ENCODE measurements around the gene ZNF678.

ZNF678 gene

DNA sequence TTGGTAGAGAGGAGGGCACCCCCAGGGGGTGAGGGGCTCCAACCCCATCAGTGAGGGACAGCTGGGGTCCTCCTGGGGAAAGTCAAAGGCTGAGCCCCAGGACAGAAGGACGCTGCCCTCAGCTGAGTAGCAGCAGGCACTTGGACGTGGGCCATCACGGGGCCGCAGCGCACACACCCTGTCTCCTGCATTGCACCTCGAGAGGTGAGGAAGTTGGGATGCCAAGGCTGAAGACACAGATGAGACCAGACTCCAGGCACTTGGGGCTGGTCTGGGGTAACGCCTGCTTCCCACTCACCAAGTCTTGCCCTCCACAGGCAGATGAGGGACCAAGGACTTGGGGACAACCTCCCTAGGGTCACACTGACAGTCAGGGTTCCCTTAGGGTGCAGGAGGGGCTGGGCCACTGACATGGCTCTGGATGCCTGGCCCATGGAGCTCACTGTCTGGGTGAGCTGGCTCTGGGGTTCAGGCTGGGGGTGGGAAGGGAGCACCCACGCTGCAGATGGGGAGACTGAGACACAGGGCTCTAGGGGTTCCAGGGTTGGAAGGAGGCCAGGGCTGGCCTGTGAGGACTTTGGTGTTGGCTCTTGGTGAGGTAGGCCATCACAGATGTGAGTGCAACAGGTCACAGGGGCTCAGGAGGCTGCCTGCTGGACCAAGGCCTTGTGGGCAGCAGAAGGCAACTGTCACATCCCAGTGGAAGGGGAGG lies 16.6 kb upstream of the ZNF678 start:
- ATAC-seq = no peak
- TF ChIP-seq TCF4 (CRISPR knock-in tag; IDR thresholded peaks at IDR 0.05; ENCODE audit: borderline replicate concordance) (no peak), RARB (CRISPR knock-in tag; IDR thresholded peaks at IDR 0.05) (no peak), PPARA (CRISPR knock-in tag; IDR thresholded peaks at IDR 0.05; ENCODE audit: borderline replicate concordance) (no peak), TOX (CRISPR knock-in tag; IDR thresholded peaks at IDR 0.05; ENCODE audit: borderline replicate concordance) (no peak)

DNA sequence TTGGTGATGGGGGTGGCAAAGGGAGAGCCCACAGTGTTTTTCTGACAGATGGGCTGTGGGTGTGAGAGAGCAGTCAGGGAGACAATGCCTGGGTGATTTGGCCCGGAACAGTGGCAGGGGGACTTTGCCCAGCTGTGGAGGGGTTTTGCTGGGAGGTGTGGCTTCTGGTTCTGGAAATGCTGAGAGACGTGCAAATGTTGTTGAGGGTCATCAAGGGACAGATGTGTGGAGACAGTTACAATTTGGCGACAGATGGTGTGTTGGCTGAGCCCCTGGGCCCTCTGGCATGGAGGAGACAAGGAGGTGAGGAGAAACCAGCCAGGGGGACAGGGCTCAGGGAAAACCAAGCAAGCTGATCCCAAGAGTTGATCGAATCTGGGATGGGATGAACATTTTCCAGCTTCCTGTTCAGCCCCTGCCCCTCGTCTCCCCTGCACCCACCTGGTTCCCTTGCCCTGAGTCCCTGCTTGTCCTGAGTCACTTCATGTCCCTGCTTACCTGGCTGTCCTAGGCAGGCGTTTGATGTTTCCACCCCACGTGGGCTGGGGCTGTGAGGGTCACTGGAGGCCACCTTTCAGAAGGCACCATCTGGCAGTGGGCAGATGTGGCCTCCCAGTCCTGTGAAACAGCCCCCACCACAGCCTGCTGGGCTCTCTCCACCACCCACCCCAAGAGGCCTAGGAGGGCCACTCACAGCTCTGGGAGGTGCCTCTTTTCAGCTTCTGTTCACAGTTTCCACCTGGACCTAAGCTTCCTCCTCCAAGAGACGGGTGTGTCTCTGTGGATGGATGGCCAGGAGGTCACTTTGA lies 15.8 kb upstream of the ZNF678 start:
- no peak for ATAC-seq

DNA sequence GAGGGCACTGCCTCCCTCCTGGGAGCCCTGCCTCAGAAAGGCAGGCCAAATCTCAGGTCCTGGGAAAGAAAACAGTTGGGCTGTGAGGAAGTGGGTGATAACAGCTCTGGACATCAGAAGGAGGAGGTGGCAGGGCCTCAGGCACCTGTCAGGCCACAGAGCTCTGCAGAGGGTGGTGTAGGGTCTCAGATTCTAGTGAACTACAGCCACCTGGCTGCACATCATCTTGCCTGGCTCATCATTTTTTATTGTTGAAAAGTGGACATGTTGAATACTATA lies 15.3 kb upstream of the ZNF678 start:
- TF ChIP-seq ISL1 (CRISPR knock-in tag; IDR thresholded peaks at IDR 0.05) = no peak
- no peak for ATAC-seq

More for the DNA sequence above, 15.8 kb upstream of the ZNF678 start:
- TF ChIP-seq ZFP30 (CRISPR knock-in tag; IDR thresholded peaks at IDR 0.05) (no peak), BACH2 (CRISPR knock-in tag; IDR thresholded peaks at IDR 0.05; ENCODE audit: borderline replicate concordance) (no peak), ARNTL (CRISPR knock-in tag; IDR thresholded peaks at IDR 0.05; ENCODE audit: borderline replicate concordance, low read depth) (no peak)
- TF ChIP-seq, protein P1, sequence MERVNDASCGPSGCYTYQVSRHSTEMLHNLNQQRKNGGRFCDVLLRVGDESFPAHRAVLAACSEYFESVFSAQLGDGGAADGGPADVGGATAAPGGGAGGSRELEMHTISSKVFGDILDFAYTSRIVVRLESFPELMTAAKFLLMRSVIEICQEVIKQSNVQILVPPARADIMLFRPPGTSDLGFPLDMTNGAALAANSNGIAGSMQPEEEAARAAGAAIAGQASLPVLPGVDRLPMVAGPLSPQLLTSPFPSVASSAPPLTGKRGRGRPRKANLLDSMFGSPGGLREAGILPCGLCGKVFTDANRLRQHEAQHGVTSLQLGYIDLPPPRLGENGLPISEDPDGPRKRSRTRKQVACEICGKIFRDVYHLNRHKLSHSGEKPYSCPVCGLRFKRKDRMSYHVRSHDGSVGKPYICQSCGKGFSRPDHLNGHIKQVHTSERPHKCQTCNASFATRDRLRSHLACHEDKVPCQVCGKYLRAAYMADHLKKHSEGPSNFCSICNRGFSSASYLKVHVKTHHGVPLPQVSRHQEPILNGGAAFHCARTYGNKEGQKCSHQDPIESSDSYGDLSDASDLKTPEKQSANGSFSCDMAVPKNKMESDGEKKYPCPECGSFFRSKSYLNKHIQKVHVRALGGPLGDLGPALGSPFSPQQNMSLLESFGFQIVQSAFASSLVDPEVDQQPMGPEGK (CRISPR knock-in tag; IDR thresholded peaks at IDR 0.05; ENCODE audit: borderline replicate concordance) = no peak

DNA sequence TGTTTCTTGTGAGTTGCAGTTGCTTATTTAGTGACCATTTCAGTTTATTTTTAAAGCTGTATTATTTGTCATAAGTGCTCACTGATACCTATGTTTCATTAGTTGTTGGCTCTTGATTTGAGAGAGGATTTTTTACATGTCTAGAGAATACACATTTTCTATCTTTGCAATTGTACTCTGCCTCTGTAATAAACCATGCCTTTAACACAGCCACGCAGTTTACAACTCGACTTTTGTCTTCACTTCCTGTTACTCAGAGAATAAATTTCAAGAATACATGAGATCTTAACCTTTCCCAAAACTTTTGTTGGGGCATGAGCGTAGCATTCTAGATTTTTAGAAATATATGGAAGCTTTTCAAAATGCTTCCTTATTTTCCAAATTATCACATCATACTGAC lies 14.9 kb upstream of the ZNF678 start:
- no peak for ATAC-seq
- TF ChIP-seq, protein P2, sequence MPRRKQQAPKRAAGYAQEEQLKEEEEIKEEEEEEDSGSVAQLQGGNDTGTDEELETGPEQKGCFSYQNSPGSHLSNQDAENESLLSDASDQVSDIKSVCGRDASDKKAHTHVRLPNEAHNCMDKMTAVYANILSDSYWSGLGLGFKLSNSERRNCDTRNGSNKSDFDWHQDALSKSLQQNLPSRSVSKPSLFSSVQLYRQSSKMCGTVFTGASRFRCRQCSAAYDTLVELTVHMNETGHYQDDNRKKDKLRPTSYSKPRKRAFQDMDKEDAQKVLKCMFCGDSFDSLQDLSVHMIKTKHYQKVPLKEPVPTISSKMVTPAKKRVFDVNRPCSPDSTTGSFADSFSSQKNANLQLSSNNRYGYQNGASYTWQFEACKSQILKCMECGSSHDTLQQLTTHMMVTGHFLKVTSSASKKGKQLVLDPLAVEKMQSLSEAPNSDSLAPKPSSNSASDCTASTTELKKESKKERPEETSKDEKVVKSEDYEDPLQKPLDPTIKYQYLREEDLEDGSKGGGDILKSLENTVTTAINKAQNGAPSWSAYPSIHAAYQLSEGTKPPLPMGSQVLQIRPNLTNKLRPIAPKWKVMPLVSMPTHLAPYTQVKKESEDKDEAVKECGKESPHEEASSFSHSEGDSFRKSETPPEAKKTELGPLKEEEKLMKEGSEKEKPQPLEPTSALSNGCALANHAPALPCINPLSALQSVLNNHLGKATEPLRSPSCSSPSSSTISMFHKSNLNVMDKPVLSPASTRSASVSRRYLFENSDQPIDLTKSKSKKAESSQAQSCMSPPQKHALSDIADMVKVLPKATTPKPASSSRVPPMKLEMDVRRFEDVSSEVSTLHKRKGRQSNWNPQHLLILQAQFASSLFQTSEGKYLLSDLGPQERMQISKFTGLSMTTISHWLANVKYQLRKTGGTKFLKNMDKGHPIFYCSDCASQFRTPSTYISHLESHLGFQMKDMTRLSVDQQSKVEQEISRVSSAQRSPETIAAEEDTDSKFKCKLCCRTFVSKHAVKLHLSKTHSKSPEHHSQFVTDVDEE (CRISPR knock-in tag; IDR thresholded peaks at IDR 0.05) = no peak
- TF ChIP-seq ZFP3 (CRISPR knock-in tag; IDR thresholded peaks at IDR 0.05) (no peak), ISL1 (CRISPR knock-in tag; IDR thresholded peaks at IDR 0.05) (no peak), PPARA (CRISPR knock-in tag; IDR thresholded peaks at IDR 0.05; ENCODE audit: borderline replicate concordance) (no peak), SNAI2 (CRISPR knock-in tag; IDR thresholded peaks at IDR 0.05) (no peak), ZNF8 (CRISPR knock-in tag; IDR thresholded peaks at IDR 0.05) (no peak), ZNF565 (CRISPR knock-in tag; conservative IDR thresholded peaks at IDR 0.05; ENCODE audit: low read depth) (no peak)
- TF ChIP-seq, protein P3, sequence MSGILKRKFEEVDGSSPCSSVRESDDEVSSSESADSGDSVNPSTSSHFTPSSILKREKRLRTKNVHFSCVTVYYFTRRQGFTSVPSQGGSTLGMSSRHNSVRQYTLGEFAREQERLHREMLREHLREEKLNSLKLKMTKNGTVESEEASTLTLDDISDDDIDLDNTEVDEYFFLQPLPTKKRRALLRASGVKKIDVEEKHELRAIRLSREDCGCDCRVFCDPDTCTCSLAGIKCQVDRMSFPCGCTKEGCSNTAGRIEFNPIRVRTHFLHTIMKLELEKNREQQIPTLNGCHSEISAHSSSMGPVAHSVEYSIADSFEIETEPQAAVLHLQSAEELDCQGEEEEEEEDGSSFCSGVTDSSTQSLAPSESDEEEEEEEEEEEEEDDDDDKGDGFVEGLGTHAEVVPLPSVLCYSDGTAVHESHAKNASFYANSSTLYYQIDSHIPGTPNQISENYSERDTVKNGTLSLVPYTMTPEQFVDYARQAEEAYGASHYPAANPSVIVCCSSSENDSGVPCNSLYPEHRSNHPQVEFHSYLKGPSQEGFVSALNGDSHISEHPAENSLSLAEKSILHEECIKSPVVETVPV (CRISPR knock-in tag; IDR thresholded peaks at IDR 0.05) = no peak
- TF ChIP-seq, protein P1 (CRISPR knock-in tag; IDR thresholded peaks at IDR 0.05; ENCODE audit: borderline replicate concordance) = no peak

DNA sequence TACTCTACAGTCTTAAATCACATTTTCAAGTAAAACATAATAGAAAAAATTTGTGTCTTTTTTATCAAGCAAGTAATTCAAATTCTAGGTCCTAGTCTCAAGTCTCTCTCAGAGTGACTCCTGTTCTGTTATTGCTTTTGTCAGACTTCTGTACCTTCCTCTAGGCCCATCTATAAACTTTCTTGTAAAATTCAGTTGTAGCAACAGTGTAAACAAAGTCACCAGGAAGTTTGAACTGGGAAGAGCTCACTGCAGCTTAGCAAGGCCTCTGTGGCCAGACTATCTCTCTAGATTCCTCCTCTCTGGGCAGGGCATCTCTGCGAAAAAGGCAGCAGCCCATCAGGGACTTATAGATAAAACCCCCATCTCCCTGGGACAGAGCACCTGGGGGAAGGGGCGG lies 13.5 kb upstream of the ZNF678 start:
- ATAC-seq = no peak

More for the DNA sequence above, 13.5 kb upstream of the ZNF678 start:
- TF ChIP-seq, protein P4, sequence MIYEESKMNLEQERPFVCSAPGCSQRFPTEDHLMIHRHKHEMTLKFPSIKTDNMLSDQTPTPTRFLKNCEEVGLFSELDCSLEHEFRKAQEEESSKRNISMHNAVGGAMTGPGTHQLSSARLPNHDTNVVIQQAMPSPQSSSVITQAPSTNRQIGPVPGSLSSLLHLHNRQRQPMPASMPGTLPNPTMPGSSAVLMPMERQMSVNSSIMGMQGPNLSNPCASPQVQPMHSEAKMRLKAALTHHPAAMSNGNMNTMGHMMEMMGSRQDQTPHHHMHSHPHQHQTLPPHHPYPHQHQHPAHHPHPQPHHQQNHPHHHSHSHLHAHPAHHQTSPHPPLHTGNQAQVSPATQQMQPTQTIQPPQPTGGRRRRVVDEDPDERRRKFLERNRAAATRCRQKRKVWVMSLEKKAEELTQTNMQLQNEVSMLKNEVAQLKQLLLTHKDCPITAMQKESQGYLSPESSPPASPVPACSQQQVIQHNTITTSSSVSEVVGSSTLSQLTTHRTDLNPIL (CRISPR knock-in tag; IDR thresholded peaks at IDR 0.05; ENCODE audit: low read depth) = no peak
- no peak for TF ChIP-seq ISL1 (CRISPR knock-in tag; IDR thresholded peaks at IDR 0.05)
- TF ChIP-seq PPARA (CRISPR knock-in tag; IDR thresholded peaks at IDR 0.05; ENCODE audit: borderline replicate concordance) = no peak
- no peak for TF ChIP-seq ZNF70 (CRISPR knock-in tag; IDR thresholded peaks at IDR 0.05)
- TF ChIP-seq, protein P1 (CRISPR knock-in tag; IDR thresholded peaks at IDR 0.05; ENCODE audit: borderline replicate concordance) = no peak
- no peak for TF ChIP-seq ZNF565 (CRISPR knock-in tag; conservative IDR thresholded peaks at IDR 0.05; ENCODE audit: low read depth)
- TF ChIP-seq TOX (CRISPR knock-in tag; IDR thresholded peaks at IDR 0.05; ENCODE audit: borderline replicate concordance) = no peak
- TF ChIP-seq, protein P3 (CRISPR knock-in tag; IDR thresholded peaks at IDR 0.05) = no peak
